ENCODE measurements around the gene OR4C16.

DNA sequence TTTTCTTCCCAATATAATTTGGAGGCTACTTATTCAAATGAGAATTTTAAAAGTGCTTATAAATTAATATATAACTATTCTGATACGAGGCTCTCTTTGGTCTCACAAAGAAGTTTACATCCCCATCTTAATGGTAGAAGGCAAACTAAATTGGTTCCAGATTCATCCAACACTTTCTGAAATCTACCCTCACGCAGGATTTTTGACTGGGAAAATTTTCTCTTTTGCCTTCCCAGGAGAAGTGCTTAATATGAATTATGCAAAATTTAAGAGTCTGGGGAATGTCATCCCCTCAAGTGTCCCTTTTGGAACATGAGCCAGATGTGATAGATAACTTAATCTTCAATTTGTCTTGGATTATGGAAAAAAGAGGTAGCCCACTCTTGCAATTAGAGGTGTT is 35.6 kb downstream of the OR4C16 start, which contains the start of gene OR4C11:
- no peak for TF ChIP-seq GLIS3 (CRISPR knock-in tag; IDR thresholded peaks at IDR 0.05)
- TF ChIP-seq, protein P1, sequence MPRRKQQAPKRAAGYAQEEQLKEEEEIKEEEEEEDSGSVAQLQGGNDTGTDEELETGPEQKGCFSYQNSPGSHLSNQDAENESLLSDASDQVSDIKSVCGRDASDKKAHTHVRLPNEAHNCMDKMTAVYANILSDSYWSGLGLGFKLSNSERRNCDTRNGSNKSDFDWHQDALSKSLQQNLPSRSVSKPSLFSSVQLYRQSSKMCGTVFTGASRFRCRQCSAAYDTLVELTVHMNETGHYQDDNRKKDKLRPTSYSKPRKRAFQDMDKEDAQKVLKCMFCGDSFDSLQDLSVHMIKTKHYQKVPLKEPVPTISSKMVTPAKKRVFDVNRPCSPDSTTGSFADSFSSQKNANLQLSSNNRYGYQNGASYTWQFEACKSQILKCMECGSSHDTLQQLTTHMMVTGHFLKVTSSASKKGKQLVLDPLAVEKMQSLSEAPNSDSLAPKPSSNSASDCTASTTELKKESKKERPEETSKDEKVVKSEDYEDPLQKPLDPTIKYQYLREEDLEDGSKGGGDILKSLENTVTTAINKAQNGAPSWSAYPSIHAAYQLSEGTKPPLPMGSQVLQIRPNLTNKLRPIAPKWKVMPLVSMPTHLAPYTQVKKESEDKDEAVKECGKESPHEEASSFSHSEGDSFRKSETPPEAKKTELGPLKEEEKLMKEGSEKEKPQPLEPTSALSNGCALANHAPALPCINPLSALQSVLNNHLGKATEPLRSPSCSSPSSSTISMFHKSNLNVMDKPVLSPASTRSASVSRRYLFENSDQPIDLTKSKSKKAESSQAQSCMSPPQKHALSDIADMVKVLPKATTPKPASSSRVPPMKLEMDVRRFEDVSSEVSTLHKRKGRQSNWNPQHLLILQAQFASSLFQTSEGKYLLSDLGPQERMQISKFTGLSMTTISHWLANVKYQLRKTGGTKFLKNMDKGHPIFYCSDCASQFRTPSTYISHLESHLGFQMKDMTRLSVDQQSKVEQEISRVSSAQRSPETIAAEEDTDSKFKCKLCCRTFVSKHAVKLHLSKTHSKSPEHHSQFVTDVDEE (CRISPR knock-in tag; IDR thresholded peaks at IDR 0.05), result no peak
- TF ChIP-seq ISL1 (CRISPR knock-in tag; IDR thresholded peaks at IDR 0.05), result no peak
- no peak for TF ChIP-seq ZFP30 (CRISPR knock-in tag; IDR thresholded peaks at IDR 0.05)
- TF ChIP-seq ZNF565 (CRISPR knock-in tag; conservative IDR thresholded peaks at IDR 0.05; ENCODE audit: low read depth), result no peak

Measured in SK-N-SH treated with all-trans-retinoic acid at 6 μM for 48 hours (cell line).